Measurements from ENCODE around the gene CHD9.

The CHD9 gene

GRCh38 chr16:53057658-53058057 lies 2.9 kb downstream of the CHD9 start:
- no peaks in the 10 kb centered on the region for H3K9me3 ChIP-seq (ENCODE audit: control insufficient read depth, insufficient read depth, low read depth, low read length)
- no peak overlapping the region for H3K4me3 ChIP-seq (ENCODE audit: low read depth, low read length)
- H3K27ac ChIP-seq (ENCODE audit: extremely low read depth, low read depth, low read length): no peak overlapping the region
- H3K36me3 ChIP-seq (ENCODE audit: control insufficient read depth in 2 of 2, insufficient read depth in 1 of 2, low read length in 2 of 2): no peaks in the 10 kb centered on the region; a peak in 1 of 3 replicates
- CTCF ChIA-PET: interaction anchor here (0.6 to 1.0 kb wide), 3 partner anchors 26 to 102 kb away, joined by 3 to 5 read pairs (median 4); no protein-coding TSS in a partner anchor
- TF ChIP-seq ZNF645 (tag by site-specific recombination; IDR thresholded peaks at IDR 0.05) (no peak), OVOL3 (tag by site-specific recombination; IDR thresholded peaks at IDR 0.05) (no peak)
- no peaks in the 10 kb centered on the region for H3K4me1 ChIP-seq (ENCODE audit: control insufficient read depth, insufficient read depth, low read length)
- POLR2A ChIA-PET: no interaction called here

GRCh38 chr16:53058441-53058840 lies 3.6 kb downstream of the CHD9 start:
- CTCF ChIA-PET: interaction anchor here (0.7 to 1.0 kb wide), 2 partner anchors 101 to 143 kb away, joined by 3 to 4 read pairs; no protein-coding TSS in a partner anchor
- TF ChIP-seq ZBTB17 (tag by site-specific recombination; IDR thresholded peaks at IDR 0.05) (no peak), ZFP37 (tag by site-specific recombination; IDR thresholded peaks at IDR 0.05) (no peak), ZNF292 (tag by site-specific recombination; IDR thresholded peaks at IDR 0.05; ENCODE audit: borderline replicate concordance, low read depth) (no peak), PRDM2 (tag by site-specific recombination; IDR thresholded peaks at IDR 0.05; ENCODE audit: borderline replicate concordance) (no peak), ZNF621 (tag by site-specific recombination; IDR thresholded peaks at IDR 0.05) (no peak), SCRT2 (tag by site-specific recombination; IDR thresholded peaks at IDR 0.05) (no peak), YY2 (tag by site-specific recombination; IDR thresholded peaks at IDR 0.05) (no peak), ZIC2 (tag by site-specific recombination; IDR thresholded peaks at IDR 0.05) (peak; percentile 28; the same call in 1 of the 2 replicates), ZNF391 (tag by site-specific recombination; IDR thresholded peaks at IDR 0.05; ENCODE audit: borderline replicate concordance, low read depth) (no peak)
- TF ChIP-seq, protein P1, sequence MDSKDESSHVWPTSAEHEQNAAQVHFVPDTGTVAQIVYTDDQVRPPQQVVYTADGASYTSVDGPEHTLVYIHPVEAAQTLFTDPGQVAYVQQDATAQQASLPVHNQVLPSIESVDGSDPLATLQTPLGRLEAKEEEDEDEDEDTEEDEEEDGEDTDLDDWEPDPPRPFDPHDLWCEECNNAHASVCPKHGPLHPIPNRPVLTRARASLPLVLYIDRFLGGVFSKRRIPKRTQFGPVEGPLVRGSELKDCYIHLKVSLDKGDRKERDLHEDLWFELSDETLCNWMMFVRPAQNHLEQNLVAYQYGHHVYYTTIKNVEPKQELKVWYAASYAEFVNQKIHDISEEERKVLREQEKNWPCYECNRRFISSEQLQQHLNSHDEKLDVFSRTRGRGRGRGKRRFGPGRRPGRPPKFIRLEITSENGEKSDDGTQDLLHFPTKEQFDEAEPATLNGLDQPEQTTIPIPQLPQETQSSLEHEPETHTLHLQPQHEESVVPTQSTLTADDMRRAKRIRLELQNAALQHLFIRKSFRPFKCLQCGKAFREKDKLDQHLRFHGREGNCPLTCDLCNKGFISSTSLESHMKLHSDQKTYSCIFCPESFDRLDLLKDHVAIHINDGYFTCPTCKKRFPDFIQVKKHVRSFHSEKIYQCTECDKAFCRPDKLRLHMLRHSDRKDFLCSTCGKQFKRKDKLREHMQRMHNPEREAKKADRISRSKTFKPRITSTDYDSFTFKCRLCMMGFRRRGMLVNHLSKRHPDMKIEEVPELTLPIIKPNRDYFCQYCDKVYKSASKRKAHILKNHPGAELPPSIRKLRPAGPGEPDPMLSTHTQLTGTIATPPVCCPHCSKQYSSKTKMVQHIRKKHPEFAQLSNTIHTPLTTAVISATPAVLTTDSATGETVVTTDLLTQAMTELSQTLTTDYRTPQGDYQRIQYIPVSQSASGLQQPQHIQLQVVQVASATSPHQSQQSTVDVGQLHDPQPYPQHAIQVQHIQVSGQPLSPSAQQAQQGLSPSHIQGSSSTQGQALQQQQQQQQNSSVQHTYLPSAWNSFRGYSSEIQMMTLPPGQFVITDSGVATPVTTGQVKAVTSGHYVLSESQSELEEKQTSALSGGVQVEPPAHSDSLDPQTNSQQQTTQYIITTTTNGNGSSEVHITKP (tag by site-specific recombination; IDR thresholded peaks at IDR 0.05): peak; percentile 81
- no peak overlapping the region for H3K4me3 ChIP-seq (ENCODE audit: low read depth, low read length)
- H3K4me1 ChIP-seq (ENCODE audit: control insufficient read depth, insufficient read depth, low read length): no peaks in the 10 kb centered on the region
- H3K9me3 ChIP-seq (ENCODE audit: control insufficient read depth, insufficient read depth, low read depth, low read length): no peaks in the 10 kb centered on the region
- POLR2A ChIA-PET: no interaction called here
- H3K27ac ChIP-seq (ENCODE audit: extremely low read depth, low read depth, low read length): no peak overlapping the region
- no peaks in the 10 kb centered on the region; a peak in 1 of 3 replicates for H3K36me3 ChIP-seq (ENCODE audit: control insufficient read depth in 2 of 2, insufficient read depth in 1 of 2, low read length in 2 of 2)

Data from HEK293 (cell line).